Neural progenitor cell (in vitro differentiated cells): ENCODE results near the gene MAT2B. TPM values are rescaled to one million over a fixed set of nuclear protein-coding genes. Genes with fewer than 3 reads are reported as not detected.

Experiments
- DNase-seq: peaks from one replicate; pipeline ENCODE4 v3.0.0-alpha.2; 2016; ENCODE audit warnings: low spot score
- H2AFZ ChIP-seq: fragments of 200-600 bp; sonication (generic); replicated peaks from 2 replicates; pipeline ENCODE4 v1.6.1; 2016; ENCODE audit warnings: antibody characterized with exemption
- H3F3A ChIP-seq: fragments of 200-600 bp; sonication (generic); 2 replicates; pipeline ENCODE4 v1.6.1; 2016; ENCODE audit warnings: antibody characterized with exemption, low read depth
- H3K27ac ChIP-seq: fragments of 200-600 bp; sonication (generic); 2 replicates; pipeline ENCODE4 v1.5.1; 2016; ENCODE audit warnings: mild to moderate bottlenecking
- H3K27me3 ChIP-seq: fragments of 200-600 bp; sonication (generic); 2 replicates; pipeline ENCODE4 v1.6.1; 2016; ENCODE audit warnings: mild to moderate bottlenecking, moderate library complexity
- H3K36me3 ChIP-seq: fragments of 200-600 bp; sonication (generic); 2 replicates; pipeline ENCODE4 v1.5.1; 2016
- H3K4me1 ChIP-seq: fragments of 200-600 bp; sonication (generic); 2 replicates; pipeline ENCODE4 v1.6.1; 2016; ENCODE audit warnings: mixed run types
- H3K4me2 ChIP-seq: fragments of 200-600 bp; sonication (generic); 2 replicates; pipeline ENCODE4 v1.6.1; 2016
- H3K4me3 ChIP-seq: fragments of 200-600 bp; sonication (generic); 2 replicates; pipeline ENCODE4 v1.5.1; 2016
- H3K79me2 ChIP-seq: fragments of 200-600 bp; sonication (generic); 2 replicates; pipeline ENCODE4 v1.6.1; 2016; ENCODE audit warnings: low read depth
- H3K9ac ChIP-seq: fragments of 200-600 bp; sonication (generic); 2 replicates; pipeline ENCODE4 v1.6.1; 2016
- H3K9me3 ChIP-seq: fragments of 200-600 bp; sonication (generic); 2 replicates; pipeline ENCODE4 v1.5.1; 2016; ENCODE audit warnings: low read depth
- H4K20me1 ChIP-seq: fragments of 200-600 bp; sonication (generic); 2 replicates; pipeline ENCODE4 v1.6.1; 2016; ENCODE audit warnings: low read depth
- H3K27ac Mint-ChIP-seq: 3 replicates; pipeline ENCODE4 v1.8.0; 2021; ENCODE audit warnings: mixed read lengths
- H3K27me3 Mint-ChIP-seq: 2 replicates; pipeline ENCODE4 v1.8.0; 2022; ENCODE audit warnings: low read depth, mild to moderate bottlenecking, inconsistent platforms, moderate library complexity, mixed read lengths; ENCODE audit not compliant: insufficient read depth
- H3K36me3 Mint-ChIP-seq: 3 replicates; pipeline ENCODE4 v1.8.0; 2021; ENCODE audit warnings: mixed read lengths
- H3K4me1 Mint-ChIP-seq: 3 replicates; pipeline ENCODE4 v1.8.0; 2021; ENCODE audit warnings: mixed read lengths
- H3K4me3 Mint-ChIP-seq: 3 replicates; pipeline ENCODE4 v1.8.0; 2021; ENCODE audit warnings: mild to moderate bottlenecking, moderate library complexity, mixed read lengths
- H3K9me3 Mint-ChIP-seq: 3 replicates; pipeline ENCODE4 v1.8.0; 2020; ENCODE audit warnings: mixed read lengths
- EZH2 ChIP-seq: fragments of 200-600 bp; sonication (generic); IDR thresholded peaks from 2 replicates; pipeline ENCODE4 v1.6.1; 2017; ENCODE audit warnings: antibody characterized with exemption, mild to moderate bottlenecking, moderate library complexity
- EZH2phosphoT487 ChIP-seq: fragments of 200-600 bp; sonication (generic); IDR thresholded peaks from 2 replicates; pipeline ENCODE4 v1.6.1; 2017; ENCODE audit warnings: antibody characterized with exemption
- total RNA-seq: library from RNA; depleted of rRNA; stranded (reverse); fragments of >200 nt; gene quantifications from 2 replicates; pipeline ENCODE4 v1.2.3, GENCODE V29; 2015; ENCODE audit warnings: low replicate concordance
- TF ChIP-seq, protein P1 (sequence below): fragments of 200-600 bp; sonication (generic); IDR thresholded peaks from 2 replicates; pipeline ENCODE4 v1.5.1; 2017; ENCODE audit warnings: antibody characterized with exemption, mild to moderate bottlenecking

Gene MAT2B
- 44.7 and 69.0 TPM in 2 replicates for total RNA-seq

DNA sequence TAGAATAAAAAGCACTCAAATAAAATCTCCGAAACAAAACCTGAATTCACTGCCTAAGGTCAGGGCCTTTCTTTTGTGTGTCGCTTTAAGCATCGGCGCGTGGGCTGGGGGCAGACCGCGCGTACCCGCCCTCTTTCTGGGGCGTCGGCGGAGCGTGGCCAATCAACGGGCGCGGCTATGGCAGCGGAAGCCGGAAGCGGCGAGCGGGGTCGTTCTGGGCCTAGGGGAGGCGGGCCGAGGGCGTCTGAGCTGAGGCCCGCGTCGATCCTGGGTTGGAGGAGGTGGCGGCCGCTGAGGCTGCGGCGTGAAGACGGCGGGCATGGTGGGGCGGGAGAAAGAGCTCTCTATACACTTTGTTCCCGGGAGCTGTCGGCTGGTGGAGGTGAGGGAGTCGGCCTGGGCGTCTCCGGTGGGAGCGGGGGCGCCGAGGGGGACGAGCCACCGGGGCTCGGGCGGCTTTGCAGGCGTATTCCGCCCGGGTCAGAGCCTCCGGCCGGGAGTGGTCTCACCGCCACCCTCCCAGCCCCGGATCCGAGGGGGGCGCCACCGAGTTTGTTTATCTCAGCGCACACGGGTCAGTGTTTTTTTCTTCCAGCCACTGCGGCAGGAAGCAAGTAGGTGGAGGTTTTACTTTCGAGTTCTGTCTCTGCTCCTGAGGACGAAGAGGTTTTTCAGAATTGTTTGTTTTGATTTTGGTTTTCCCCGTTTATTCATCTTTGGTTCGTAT, at the start of gene MAT2B:
MAT2B (plus strand) TSS at position 252 of the 727 bp plus-strand sequence; CDS start at position 320, 68 bp downstream.
- Histone ChIP-seq H3K36me3 (no peaks in the 10 kb centered on the region), H2AFZ (peak within 1 kb of the TSS; percentile 57), H3K9ac (peak within 1 kb of the TSS; percentile 69), H3K27ac (peak within 1 kb of the TSS; percentile 93), H4K20me1 (peaks cover 46% of the 10 kb centered on the region), H3K4me3 (peak within 1 kb of the TSS; percentile 90), H3F3A (peaks cover 33% of the 10 kb centered on the region), H3K4me2 (peak within 1 kb of the TSS; percentile 94), H3K4me1 (peaks cover 42% of the 10 kb centered on the region), H3K79me2 (peaks cover 66% of the 10 kb centered on the region), H3K9me3 (no peaks in the 10 kb centered on the region), H3K27me3 (no peaks in the 10 kb centered on the region)
- Mint-ChIP-seq H3K9me3 (no peaks in the 10 kb centered on the region), H3K27me3 (peaks cover 2% of the 10 kb centered on the region), H3K36me3 (peaks cover 9% of the 10 kb centered on the region), H3K27ac (peak within 1 kb of the TSS; percentile 100), H3K4me3 (peak within 1 kb of the TSS; percentile 92), H3K4me1 (peaks cover 40% of the 10 kb centered on the region)
- DNase-seq: peak; percentile 98
- TF ChIP-seq EZH2phosphoT487: no peak
- TF ChIP-seq, protein P1, sequence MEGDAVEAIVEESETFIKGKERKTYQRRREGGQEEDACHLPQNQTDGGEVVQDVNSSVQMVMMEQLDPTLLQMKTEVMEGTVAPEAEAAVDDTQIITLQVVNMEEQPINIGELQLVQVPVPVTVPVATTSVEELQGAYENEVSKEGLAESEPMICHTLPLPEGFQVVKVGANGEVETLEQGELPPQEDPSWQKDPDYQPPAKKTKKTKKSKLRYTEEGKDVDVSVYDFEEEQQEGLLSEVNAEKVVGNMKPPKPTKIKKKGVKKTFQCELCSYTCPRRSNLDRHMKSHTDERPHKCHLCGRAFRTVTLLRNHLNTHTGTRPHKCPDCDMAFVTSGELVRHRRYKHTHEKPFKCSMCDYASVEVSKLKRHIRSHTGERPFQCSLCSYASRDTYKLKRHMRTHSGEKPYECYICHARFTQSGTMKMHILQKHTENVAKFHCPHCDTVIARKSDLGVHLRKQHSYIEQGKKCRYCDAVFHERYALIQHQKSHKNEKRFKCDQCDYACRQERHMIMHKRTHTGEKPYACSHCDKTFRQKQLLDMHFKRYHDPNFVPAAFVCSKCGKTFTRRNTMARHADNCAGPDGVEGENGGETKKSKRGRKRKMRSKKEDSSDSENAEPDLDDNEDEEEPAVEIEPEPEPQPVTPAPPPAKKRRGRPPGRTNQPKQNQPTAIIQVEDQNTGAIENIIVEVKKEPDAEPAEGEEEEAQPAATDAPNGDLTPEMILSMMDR: peak; percentile 66

DNA sequence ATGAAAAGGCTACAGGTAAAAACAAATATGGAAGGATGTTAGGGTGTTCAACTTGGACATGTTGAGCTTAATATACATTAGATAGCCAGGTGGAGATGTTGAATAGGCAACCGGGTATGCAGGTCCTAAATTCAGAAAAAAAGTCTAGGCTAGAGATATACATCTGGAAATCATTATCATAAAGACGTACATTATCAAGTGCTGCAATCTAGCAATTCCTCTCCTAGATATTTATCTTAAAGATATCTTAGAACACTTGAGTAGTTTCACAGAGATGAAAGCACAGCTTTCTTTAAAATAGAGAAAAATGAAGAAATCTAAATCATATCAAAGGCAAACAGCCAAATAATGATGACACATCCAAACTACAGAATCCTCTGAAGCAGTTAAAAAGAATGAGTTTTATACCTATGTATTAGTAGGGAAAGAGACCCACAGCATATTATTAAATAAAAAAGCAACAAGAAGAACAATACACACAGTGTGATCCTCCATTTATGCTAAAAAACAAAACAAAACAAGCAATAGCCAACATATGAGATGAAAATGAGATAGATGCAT, 49.3 kb upstream of the MAT2B start:
- peaks cover 35% of the 10 kb centered on the region for H3F3A ChIP-seq
- peaks cover 4% of the 10 kb centered on the region for H3K27me3 Mint-ChIP-seq
- no peak overlapping the region for H3K27ac Mint-ChIP-seq
- H3K79me2 ChIP-seq: peaks cover 43% of the 10 kb centered on the region
- H3K9ac ChIP-seq: no peak overlapping the region
- no peaks in the 10 kb centered on the region for H3K9me3 Mint-ChIP-seq
- H3K27ac ChIP-seq: no peak overlapping the region
- H3K4me2 ChIP-seq: no peak overlapping the region
- H3K4me3 ChIP-seq: no peak overlapping the region
- no peaks in the 10 kb centered on the region for H3K9me3 ChIP-seq
- peaks cover 18% of the 10 kb centered on the region for H3K36me3 ChIP-seq
- TF ChIP-seq EZH2: no peak
- TF ChIP-seq, protein P1: no peak
- TF ChIP-seq EZH2phosphoT487: no peak
- peaks cover 6% of the 10 kb centered on the region for H3K4me1 ChIP-seq
- H4K20me1 ChIP-seq: no peaks in the 10 kb centered on the region
- no peak overlapping the region for H3K4me3 Mint-ChIP-seq
- H2AFZ ChIP-seq: no peak overlapping the region
- no peak for DNase-seq
- no peaks in the 10 kb centered on the region for H3K27me3 ChIP-seq
- peaks cover 27% of the 10 kb centered on the region for H3K36me3 Mint-ChIP-seq
- peaks cover 15% of the 10 kb centered on the region for H3K4me1 Mint-ChIP-seq

DNA sequence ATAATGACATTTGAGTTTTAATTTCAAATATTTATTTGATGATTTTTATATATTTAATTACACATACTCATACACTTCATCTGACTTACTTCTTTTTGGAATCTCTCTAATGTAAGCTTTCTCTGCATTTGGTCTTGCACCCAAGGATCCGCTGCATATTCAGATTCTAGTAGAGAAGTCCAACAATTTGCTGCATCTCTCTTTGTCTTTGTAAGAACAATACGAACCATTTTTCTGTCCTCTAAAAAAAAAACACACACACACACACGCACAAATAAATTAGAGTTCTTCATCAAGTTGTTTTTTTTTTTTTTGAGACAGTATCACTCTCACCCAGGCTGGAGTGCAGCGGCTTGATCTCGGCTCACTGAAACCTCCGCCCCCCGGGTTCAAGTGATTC, 48.6 kb upstream of the MAT2B start:
- no peaks in the 10 kb centered on the region for H3K9me3 ChIP-seq
- TF ChIP-seq EZH2 (no peak), EZH2phosphoT487 (no peak)
- TF ChIP-seq, protein P1: no peak
- peaks cover 18% of the 10 kb centered on the region for H3K36me3 ChIP-seq
- Mint-ChIP-seq H3K36me3 (peaks cover 27% of the 10 kb centered on the region), H3K27ac (no peak overlapping the region), H3K4me1 (peaks cover 17% of the 10 kb centered on the region), H3K4me3 (peak overlapping the region; percentile 62), H3K9me3 (no peaks in the 10 kb centered on the region), H3K27me3 (peaks cover 4% of the 10 kb centered on the region)
- no peak overlapping the region for H3K4me3 ChIP-seq
- H4K20me1 ChIP-seq: no peaks in the 10 kb centered on the region
- peaks cover 51% of the 10 kb centered on the region for H3K79me2 ChIP-seq
- no peak for DNase-seq
- H3K27ac ChIP-seq: no peak overlapping the region
- H3K4me1 ChIP-seq: peaks cover 7% of the 10 kb centered on the region
- peaks cover 37% of the 10 kb centered on the region for H3F3A ChIP-seq
- H3K4me2 ChIP-seq: peak overlapping the region; percentile 10
- H3K27me3 ChIP-seq: no peaks in the 10 kb centered on the region
- H2AFZ ChIP-seq: no peak overlapping the region
- no peak overlapping the region for H3K9ac ChIP-seq
